Esophagus muscularis mucosa (tissue), 4 donors: Measurements from ENCODE around the gene ASXL1. TPM values are rescaled to one million over a fixed set of nuclear protein-coding genes. Genes with fewer than 3 reads are reported as not detected.

Experiments used
- DNase-seq: peaks from one replicate; pipeline ENCODE4 v3.0.0-alpha.2; 2017; ENCODE audit errors: extremely low spot score
- H3K27ac ChIP-seq, 4 donors: fragments of 200-600 bp; sonication (generic); replicated peaks in 1 of 4; 1 replicate in 3 of 4; 2 replicates in 1 of 4; pipeline ENCODE4 v1.5.1; 2016 to 2019; ENCODE audit warnings: mild to moderate bottlenecking in 1 of 4
- H3K27me3 ChIP-seq, 4 donors: fragments of 200-600 bp; sonication (generic); one replicate each; pipeline versions ENCODE4 v1.5.1 to v1.6.0; 2016 to 2019
- H3K36me3 ChIP-seq, 4 donors: fragments of 200-600 bp; sonication (generic); one replicate each; pipeline ENCODE4 v1.5.1; 2016 to 2019
- H3K4me1 ChIP-seq, 4 donors: fragments of 200-600 bp; sonication (generic); one replicate each; pipeline ENCODE4 v1.5.1; 2016 to 2019
- H3K4me3 ChIP-seq, 4 donors: fragments of 200-600 bp; sonication (generic); 1 replicate in 2 of 4; 2 replicates in 2 of 4; pipeline ENCODE4 v1.5.1; 2016 to 2019; ENCODE audit warnings: mild to moderate bottlenecking in 4 of 4, moderate library complexity in 1 of 4
- H3K9me3 ChIP-seq, 4 donors: fragments of 200-600 bp; sonication (generic); 1 replicate in 3 of 4; 2 replicates in 1 of 4; pipeline ENCODE4 v1.5.1; 2016 to 2019
- CTCF ChIP-seq, 3 experiments: fragments of 200-600 bp in 2 of 3; fragments of 450-650 bp in 1 of 3; sonication (generic) in 2 of 3; IDR thresholded peaks; one replicate each; pipeline ENCODE4 v1.5.1; 2017 to 2019; ENCODE audit warnings: antibody characterized with exemption in 3 of 3, mild to moderate bottlenecking in 2 of 3, moderate library complexity in 1 of 3
- EP300 ChIP-seq: sonication (generic); formaldehyde crosslinking; IDR thresholded peaks from one replicate; pipeline ENCODE4 v1.6.1; 2017; ENCODE audit warnings: antibody characterized with exemption
- POLR2A ChIP-seq: fragments of 450-650 bp; IDR thresholded peaks from one replicate; pipeline ENCODE4 v1.6.1; 2017; ENCODE audit warnings: antibody characterized with exemption, moderate library complexity, mild to moderate bottlenecking, low read depth
- POLR2AphosphoS5 ChIP-seq, 2 donors: sonication (generic); formaldehyde crosslinking; IDR thresholded peaks; one replicate each; pipeline ENCODE4 v1.6.1; 2017; ENCODE audit warnings: antibody characterized with exemption in 2 of 2
- WGBS: methylation state at CpG from one replicate; pipeline ENCODE4 v1.1.5; 2018; 5-methylcytosine and 5-hydroxymethylcytosine counted together
- intact Hi-C: fragments of 100-400 bp; cut with DNase I; formaldehyde crosslinking; loops from one replicate; pipeline ENCODE4 v1.15.1; 2023
- total RNA-seq, 4 donors: library from RNA; depleted of rRNA; stranded (reverse); fragments of >200 nt; gene quantifications; one replicate each; pipeline versions ENCODE4 v1.1.0 to v1.2.1, GENCODE V29; 2016

Gene ASXL1
- total RNA-seq, 4 donors from 2014 or later, result 56.5 to 66.7 (median 61.8) TPM

DNA sequence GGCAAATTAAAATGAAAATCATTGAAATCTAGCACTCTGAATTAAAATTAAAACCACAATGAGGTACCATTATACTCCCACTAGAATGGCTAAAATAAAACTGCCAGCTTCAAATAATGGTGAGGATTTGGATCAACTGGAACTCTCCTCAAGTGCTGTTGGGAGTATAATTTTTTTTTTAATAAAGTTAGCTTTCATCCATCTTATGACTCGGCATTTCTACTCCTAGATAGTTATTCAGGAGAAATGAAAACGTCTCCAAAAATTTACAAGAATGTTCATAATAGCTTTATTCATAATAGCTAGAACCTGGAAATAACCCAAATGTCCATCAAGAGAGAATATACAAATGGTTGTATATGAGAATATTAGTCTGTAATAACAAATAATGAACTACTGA is 63.2 kb downstream of the ASXL1 start:
- 40% methylated on average over 2 of the region's 2 CpGs for WGBS
- intact Hi-C loops, result no loop called here
- no peaks in the 10 kb centered on the region for H3K9me3 ChIP-seq
- H3K4me3 ChIP-seq, result no peak overlapping the region
- H3K27me3 ChIP-seq, result no peaks in the 10 kb centered on the region
- H3K4me1 ChIP-seq, result peaks cover 0 to 25% (median 20%) of the 10 kb centered on the region in 4 donors
- no peaks in the 10 kb centered on the region for H3K36me3 ChIP-seq
- no peak for TF ChIP-seq POLR2A
- TF ChIP-seq CTCF (IDR thresholded peaks at IDR 0.05), result no peak
- no peak for TF ChIP-seq EP300
- TF ChIP-seq POLR2AphosphoS5 (IDR thresholded peaks at IDR 0.05), result no peak
- DNase-seq, result no peak
- H3K27ac ChIP-seq, result no peak overlapping the region

DNA sequence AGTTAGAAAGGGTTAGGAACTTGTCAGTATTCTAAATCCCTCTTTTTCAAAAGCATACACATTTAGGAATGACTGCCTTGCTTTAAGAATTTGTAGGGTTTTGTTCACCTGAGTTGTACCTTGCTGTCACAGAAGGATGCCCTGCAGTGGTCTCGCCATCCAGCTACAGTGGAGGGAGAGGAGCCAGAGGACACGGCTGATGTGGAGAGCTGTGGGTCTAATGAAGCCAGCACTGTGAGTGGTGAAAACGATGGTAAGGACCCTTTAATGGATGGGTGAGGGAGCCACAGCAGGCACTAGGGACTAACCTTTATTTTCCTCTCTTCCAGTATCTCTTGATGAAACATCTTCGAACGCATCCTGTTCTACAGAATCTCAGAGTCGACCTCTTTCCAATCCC is 69.9 kb downstream of the ASXL1 start:
- Histone ChIP-seq H3K4me3 (no peak overlapping the region), H3K36me3 (peaks cover 45 to 53% (median 52%) of the 10 kb centered on the region in 4 donors), H3K27me3 (no peaks in the 10 kb centered on the region), H3K27ac (no peak overlapping the region), H3K4me1 (peaks cover 0 to 11% (median 3%) of the 10 kb centered on the region in 4 donors), H3K9me3 (no peaks in the 10 kb centered on the region)
- DNase-seq, result peak; percentile 19
- TF ChIP-seq EP300, result no peak
- no peak for TF ChIP-seq CTCF (IDR thresholded peaks at IDR 0.05)
- TF ChIP-seq POLR2AphosphoS5 (IDR thresholded peaks at IDR 0.05), result no peak
- TF ChIP-seq POLR2A, result no peak
- WGBS, result 93% methylated on average over 6 of the region's 6 CpGs
- intact Hi-C loops, result no loop called here

DNA sequence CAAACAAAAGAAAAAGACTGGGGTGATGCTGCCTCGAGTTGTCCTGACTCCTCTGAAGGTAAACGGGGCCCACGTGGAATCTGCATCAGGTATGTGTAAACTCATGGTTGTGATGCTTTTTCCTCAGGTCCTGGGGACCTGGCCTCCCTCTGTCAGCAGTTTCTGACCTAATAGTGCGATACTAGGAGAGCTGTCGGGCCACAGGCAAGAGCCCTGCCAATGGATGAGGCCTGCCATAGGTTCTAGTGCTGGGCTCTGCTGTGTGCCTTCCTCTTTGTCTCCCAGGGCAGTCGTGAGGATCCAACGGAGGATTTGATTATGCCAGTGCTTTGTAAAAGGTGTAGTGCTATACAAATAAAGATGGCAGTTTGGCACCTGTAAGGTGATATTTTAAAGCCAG is 71.2 kb downstream of the ASXL1 start:
- Histone ChIP-seq H3K4me1 (peaks cover 0 to 17% (median 0%) of the 10 kb centered on the region in 4 donors), H3K27ac (no peak overlapping the region), H3K27me3 (no peaks in the 10 kb centered on the region), H3K4me3 (no peak overlapping the region), H3K36me3 (peaks cover 59 to 66% (median 65%) of the 10 kb centered on the region in 4 donors), H3K9me3 (no peaks in the 10 kb centered on the region)
- DNase-seq, result peak; percentile 66
- TF ChIP-seq POLR2A (no peak), EP300 (no peak), CTCF (IDR thresholded peaks at IDR 0.05) (no peak), POLR2AphosphoS5 (IDR thresholded peaks at IDR 0.05) (no peak)
- WGBS, result 91% methylated on average over 7 of the region's 7 CpGs
- intact Hi-C loops, result no loop called here

DNA sequence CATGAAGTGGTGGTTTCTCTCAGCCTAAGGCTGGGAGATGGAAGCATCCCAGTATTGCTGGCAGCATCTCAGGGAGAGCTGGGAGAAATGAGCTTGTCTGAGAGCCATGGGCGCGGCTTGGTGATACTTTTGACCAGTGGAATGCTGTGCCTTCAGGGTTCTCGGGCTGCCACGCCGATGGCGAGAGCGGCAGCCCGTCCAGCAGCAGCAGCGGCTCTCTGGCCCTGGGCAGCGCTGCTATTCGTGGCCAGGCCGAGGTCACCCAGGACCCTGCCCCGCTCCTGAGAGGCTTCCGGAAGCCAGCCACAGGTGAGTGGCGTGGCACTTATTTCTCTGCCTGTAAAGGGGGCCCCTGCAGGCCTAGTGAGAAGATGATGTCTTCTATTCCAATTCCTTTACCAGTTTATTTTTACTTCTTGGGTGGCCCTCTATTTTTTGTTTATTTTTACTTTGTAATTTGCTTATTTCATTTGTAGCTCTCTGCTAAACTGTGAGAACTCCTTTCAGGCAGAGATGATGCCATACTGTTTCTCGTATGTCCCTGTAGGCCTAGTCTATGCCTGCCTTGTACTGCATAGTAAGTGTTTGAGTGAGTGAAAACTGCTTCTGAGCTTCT is 71.7 kb downstream of the ASXL1 start:
- peak; percentile 83 for DNase-seq
- Histone ChIP-seq H3K4me3 (no peak overlapping the region), H3K27ac (no peak overlapping the region), H3K4me1 (peaks cover 0 to 17% (median 0%) of the 10 kb centered on the region in 4 donors), H3K27me3 (no peaks in the 10 kb centered on the region), H3K9me3 (no peaks in the 10 kb centered on the region), H3K36me3 (peaks cover 64 to 71% (median 70%) of the 10 kb centered on the region in 4 donors)
- no peak for TF ChIP-seq CTCF (IDR thresholded peaks at IDR 0.05)
- TF ChIP-seq POLR2A, result no peak
- no peak for TF ChIP-seq EP300
- no peak for TF ChIP-seq POLR2AphosphoS5 (IDR thresholded peaks at IDR 0.05)
- intact Hi-C loops, result no loop called here
- WGBS, result 90% methylated on average over 14 of the region's 16 CpGs

- WGBS, result 94% methylated on average over 12 of the region's 12 CpGs
- TF ChIP-seq POLR2A (no peak), POLR2AphosphoS5 (IDR thresholded peaks at IDR 0.05) (no peak), CTCF (IDR thresholded peaks at IDR 0.05) (no peak), EP300 (no peak)
These were observed 73.3 kb downstream of the ASXL1 start for GRCh38 chr20:32431457-32431856.

More at GRCh38 chr20:32431457-32431856, 73.3 kb downstream of the ASXL1 start:
- no peak overlapping the region for H3K27ac ChIP-seq
- peaks cover 80 to 87% (median 86%) of the 10 kb centered on the region in 4 donors for H3K36me3 ChIP-seq
- peaks cover 0 to 17% (median 0%) of the 10 kb centered on the region in 4 donors for H3K4me1 ChIP-seq
- H3K9me3 ChIP-seq, result no peaks in the 10 kb centered on the region
- H3K4me3 ChIP-seq, result no peak overlapping the region
- DNase-seq, result no peak
- intact Hi-C loops, result no loop called here
- no peaks in the 10 kb centered on the region for H3K27me3 ChIP-seq
